Loucy (cell line): ENCODE measurements around the gene CSN2.

ENCODE experiments used
- CTCF ChIP-seq: fragments of 200-600 bp; sonication (generic); conservative IDR thresholded peaks from 2 replicates; pipeline ENCODE4 v1.5.1; 2014; ENCODE audit warnings: mild to moderate bottlenecking, antibody characterized with exemption, low read length
- EZH2phosphoT487 ChIP-seq: fragments of 200-600 bp; IDR thresholded peaks from 2 replicates; pipeline ENCODE4 v1.6.1; 2018; ENCODE audit warnings: antibody characterized with exemption, mild to moderate bottlenecking, moderate library complexity, borderline replicate concordance

GRCh38 chr4:69965628-69966027 is at the start of gene CSN2:
- TF ChIP-seq CTCF (no peak), EZH2phosphoT487 (no peak)
